HG02970 (cell line): ENCODE measurements around the gene DHRS7B.

Experiments used
- ATAC-seq: cut with Tn5 transposase; IDR thresholded peaks from one replicate; pipeline ENCODE4 v1.9.1; 2021; ENCODE audit warnings: mild to moderate bottlenecking, moderate library complexity, moderate number of reproducible peaks; ENCODE audit not compliant: unreplicated experiment, low FRiP score

Gene DHRS7B

GRCh38 chr17:21149621-21150020 is 22.9 kb downstream of the DHRS7B start:
- no peak for ATAC-seq

- no peak for ATAC-seq
Measured at GRCh38 chr17:21152731-21153130, 26.0 kb downstream of the DHRS7B start.

- ATAC-seq: no peak
Measured at GRCh38 chr17:21157586-21158370, 31.0 kb downstream of the DHRS7B start.

GRCh38 chr17:21160401-21160800 is 33.6 kb downstream of the DHRS7B start:
- ATAC-seq: no peak

DNA sequence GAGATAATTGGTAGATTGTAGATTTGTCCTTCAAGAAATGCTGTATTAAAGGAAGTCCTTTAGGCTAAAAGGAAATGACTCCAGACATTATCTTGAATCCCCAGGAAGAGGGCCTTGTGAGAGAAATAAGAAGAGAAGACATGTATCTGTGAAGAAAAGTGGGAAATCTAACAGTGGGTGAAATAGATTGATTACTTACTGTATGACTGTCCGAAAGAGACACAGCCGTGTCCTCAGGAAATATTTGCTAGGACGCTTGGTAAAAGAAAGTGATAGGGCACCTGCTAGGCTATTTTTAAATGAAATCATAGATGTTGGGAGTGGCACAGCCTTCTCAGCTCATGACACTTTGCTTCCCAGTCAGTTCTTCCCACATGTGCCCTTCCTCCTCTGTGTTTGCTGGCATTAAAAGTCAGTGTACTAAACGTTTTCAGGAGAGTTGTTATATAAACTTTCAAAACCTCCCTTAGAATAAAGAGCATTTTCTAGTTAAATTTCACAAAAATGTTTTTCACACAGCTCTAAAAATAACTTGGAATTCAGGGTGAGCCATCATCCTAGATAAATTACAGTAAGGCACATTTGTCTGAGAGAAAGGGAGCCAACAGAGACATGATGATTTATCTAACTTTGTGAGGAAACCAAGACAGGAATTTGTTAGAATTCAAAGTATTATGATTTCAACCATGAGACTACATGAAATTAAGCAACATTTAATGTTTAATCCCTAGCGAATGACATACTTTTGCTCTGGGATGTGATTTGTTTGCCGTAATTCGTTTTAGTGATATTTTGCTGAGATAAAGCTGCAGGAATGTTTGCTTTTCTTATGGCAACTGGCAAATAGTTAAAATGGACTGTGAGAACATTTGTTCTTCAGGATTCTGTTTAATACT is 35.0 kb downstream of the DHRS7B start:
- no peak for ATAC-seq

GRCh38 chr17:21162394-21162775 is 35.6 kb downstream of the DHRS7B start:
- no peak for ATAC-seq

GRCh38 chr17:21163101-21163500 is 36.3 kb downstream of the DHRS7B start:
- no peak for ATAC-seq

DNA sequence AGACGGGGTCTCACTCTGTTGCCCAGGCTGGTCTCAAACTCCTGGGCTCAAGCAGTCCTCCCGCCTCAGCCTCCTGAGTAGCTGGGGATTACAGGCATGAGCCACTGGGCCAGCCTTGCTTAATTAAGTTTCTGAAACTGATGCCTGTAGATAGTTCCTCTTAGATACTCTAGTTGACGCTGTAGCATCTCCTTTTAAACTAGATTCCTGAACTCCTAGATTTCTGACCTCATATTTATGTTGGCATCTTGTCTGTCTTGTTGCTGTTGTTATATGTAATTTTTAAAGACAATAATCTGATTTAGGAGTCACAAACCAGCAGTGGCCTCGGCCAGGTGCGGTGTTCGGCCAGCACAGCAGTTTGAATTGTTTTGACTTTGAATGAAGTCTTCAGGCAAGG is 37.5 kb downstream of the DHRS7B start:
- no peak for ATAC-seq

DNA sequence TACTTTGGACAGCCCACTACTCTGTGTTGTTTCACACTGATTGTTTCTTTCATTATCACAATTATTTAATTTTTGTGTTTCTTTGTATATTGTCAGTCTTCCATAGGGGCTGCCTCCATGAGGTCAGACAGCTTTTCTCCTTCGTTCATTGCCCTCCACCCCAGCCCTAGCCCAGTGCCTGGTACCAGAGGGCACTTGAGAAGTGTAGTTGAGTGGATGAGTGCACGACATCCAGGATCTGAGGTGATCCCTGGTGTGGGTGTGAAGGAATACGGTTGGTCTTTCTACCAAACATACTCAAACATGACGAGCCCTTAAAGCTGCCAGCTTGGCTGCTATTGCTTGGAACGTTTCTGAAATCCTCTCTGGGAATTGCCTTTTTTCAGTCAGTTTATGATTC is 37.9 kb downstream of the DHRS7B start:
- ATAC-seq: no peak

- no peak for ATAC-seq
Measured at GRCh38 chr17:21165922-21166594, 39.3 kb downstream of the DHRS7B start.

GRCh38 chr17:21166595-21167210 is 39.9 kb downstream of the DHRS7B start:
- no peak for ATAC-seq

DNA sequence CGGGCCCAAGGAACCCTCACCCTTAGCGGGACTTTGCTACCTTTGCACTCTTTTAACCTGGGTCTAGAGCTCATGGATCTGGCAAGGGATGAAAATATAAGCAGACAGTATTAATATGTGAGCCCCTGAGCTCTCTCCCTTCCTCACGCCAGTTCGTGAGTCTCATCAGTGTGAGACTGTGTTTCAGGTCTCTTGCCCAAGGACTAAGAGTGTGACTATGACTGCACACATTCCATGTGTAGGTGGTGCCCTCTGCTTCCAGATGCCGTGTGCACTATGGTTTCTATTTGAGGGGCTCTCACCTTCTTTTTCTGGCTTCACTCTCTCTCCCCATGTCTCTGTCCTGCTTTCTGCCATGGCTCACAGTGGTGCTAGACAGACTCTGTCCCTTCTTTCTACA is 40.5 kb downstream of the DHRS7B start:
- no peak for ATAC-seq

DNA sequence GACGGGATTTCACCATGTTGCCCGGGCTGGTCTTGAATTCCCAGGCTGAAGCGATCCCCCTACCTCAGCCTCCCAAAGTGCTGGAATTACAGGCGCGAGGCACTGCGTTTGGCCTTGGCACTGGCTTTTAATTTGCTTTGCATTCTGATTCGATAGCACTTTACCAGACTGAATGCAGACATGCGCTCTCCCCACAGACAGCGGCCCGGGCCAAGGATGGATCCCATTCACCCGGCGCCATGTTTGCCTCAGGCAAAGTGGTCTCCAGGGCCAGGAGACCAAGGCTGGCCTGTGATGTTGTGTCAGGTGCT is 41.7 kb downstream of the DHRS7B start:
- no peak for ATAC-seq

GRCh38 chr17:21169496-21169895 is 42.7 kb downstream of the DHRS7B start:
- ATAC-seq: no peak

GRCh38 chr17:21170809-21171208 is 44.0 kb downstream of the DHRS7B start:
- ATAC-seq: no peak

DNA sequence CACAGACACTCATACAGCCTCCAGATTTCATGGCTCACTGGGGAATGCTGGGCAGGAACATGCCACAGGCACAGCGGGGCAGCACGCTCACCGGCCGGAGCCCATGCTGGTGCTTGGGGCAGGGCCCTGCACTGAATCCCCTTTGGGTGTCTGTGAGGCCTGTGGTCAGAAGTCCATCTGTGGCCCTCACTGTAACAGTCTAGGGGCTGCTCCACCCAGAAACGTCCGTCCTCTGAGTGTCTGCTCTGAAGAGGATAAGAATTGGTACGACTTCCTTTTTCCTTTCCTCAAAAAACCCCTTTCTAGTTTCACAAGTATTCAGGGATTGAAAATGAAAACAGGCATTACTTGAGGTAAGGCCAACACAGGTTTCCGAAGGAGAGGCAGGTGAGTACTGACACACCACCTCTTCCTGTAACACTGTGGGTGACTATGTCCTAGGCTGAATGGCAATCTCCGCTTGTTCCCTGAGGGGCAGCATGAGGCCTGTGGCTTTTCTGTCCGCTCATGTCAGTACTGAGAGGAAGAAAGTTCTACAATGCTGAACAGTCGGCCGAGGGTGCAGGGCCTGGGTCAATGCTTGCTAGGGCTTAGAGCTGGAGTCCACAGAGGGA is 44.7 kb downstream of the DHRS7B start:
- no peak for ATAC-seq

DNA sequence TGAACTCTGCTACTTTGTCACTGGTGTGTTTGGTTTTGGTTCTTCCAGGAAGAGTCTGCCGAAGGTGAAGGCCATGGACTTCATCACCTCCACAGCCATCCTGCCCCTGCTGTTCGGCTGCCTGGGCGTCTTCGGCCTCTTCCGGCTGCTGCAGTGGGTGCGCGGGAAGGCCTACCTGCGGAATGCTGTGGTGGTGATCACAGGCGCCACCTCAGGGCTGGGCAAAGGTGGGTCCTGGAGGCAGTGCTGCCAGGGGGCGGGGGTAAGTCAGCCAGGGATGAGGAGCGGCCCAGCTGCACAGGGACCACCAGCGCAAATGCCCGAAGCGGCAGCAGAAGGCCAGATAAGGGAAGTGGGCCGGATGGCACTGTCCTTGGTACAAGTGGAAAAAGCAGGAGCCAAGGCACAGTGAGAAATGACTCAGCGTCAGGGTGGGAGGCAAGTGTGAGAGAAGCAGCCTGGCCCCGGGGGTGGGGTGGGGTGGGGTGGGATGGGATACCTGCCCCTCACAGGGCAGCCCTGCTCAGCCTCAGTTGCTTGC is 45.3 kb downstream of the DHRS7B start:
- ATAC-seq: no peak

DNA sequence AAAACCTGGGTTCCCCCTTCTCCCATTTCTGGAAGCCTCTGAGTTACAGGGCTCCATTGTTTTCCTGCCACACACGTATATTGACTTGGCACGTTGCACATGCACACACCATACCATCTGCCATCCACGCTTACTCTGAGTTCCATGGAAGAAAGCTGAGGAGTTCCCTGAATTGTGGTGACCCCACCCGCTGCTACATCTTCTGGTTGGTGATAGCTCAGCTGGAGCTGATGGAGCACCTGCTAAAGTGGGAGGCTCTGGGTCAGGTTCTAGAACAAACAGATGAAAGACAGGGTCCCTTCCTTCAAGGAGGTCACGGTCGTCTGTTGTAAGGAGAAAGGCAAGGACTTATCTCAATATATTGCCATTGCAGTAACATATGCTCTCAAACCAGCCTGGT is 46.1 kb downstream of the DHRS7B start:
- ATAC-seq: no peak

DNA sequence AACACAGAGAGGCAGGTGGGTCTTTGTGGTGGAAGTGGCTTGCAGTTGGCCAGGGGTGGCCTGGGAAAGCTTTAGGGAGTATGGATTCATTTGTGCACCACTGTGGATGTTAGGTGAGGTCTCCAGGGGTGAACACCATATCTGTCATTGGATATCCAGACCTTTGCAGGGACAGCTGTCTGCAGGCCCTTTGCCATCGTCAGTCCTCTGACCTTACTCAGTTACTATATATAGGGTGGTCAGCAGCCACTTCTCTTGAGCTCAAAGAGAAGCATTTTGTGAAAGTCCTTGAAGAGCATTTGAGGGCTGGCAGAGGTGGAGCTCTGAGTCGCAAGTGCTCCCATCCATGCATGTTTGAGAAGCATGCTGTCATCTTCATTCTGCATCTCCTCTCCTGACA is 46.8 kb downstream of the DHRS7B start:
- ATAC-seq: no peak

GRCh38 chr17:21174186-21174585 is 47.4 kb downstream of the DHRS7B start:
- ATAC-seq: no peak
